ENCODE data around the gene FHL2. TPM values are rescaled to one million over a fixed set of nuclear protein-coding genes. Genes with fewer than 3 reads are reported as not detected.

The FHL2 gene
- polyA plus RNA-seq, 1 donor (not counting 4 experiments of a cell fraction or from before 2014, with no cell fraction given) = 132 TPM

DNA sequence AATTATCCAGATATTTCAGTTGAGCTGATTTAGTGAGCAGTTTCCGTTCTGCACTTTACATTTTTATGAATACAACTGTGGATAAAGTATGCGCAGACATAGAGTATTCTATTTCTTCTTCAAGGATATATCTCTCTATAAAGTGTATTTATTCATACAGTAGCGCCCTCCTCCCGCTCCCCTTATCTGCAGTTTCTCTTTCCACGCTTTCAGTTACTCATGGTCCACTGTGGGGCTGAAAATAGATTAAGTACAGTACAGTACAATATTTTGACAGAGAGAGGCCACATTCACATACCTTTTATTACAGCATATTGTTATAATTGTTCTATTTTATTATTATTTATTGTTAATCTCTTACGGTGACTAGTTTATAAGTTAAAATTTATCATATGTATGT, 19.7 kb upstream of the FHL2 start:
- no peak for DNase-seq (ENCODE audit: low read depth, low spot score)
- no peaks in the 10 kb centered on the region for H4K20me1 ChIP-seq (ENCODE audit: control insufficient read depth, extremely low read depth, insufficient read depth, low read length)
- no peaks in the 10 kb centered on the region for H3K79me2 ChIP-seq (ENCODE audit: control insufficient read depth, insufficient read depth, low read length)
- H3K4me2 ChIP-seq (ENCODE audit: control insufficient read depth, extremely low read depth, insufficient read depth, low read depth, low read length) = no peak overlapping the region
- H3K27ac ChIP-seq (ENCODE audit: control insufficient read depth, insufficient read depth, low read length) = no peak overlapping the region
- H3K9ac ChIP-seq (ENCODE audit: control insufficient read depth, extremely low read depth, insufficient read depth, low read length) = no peak overlapping the region
- no peak overlapping the region for H3K4me3 ChIP-seq (ENCODE audit: control insufficient read depth in 2 of 3, extremely low read depth in 1 of 3, insufficient read depth in 2 of 3, low read depth in 1 of 3, low read length in 3 of 3)
- TF ChIP-seq, protein P1, sequence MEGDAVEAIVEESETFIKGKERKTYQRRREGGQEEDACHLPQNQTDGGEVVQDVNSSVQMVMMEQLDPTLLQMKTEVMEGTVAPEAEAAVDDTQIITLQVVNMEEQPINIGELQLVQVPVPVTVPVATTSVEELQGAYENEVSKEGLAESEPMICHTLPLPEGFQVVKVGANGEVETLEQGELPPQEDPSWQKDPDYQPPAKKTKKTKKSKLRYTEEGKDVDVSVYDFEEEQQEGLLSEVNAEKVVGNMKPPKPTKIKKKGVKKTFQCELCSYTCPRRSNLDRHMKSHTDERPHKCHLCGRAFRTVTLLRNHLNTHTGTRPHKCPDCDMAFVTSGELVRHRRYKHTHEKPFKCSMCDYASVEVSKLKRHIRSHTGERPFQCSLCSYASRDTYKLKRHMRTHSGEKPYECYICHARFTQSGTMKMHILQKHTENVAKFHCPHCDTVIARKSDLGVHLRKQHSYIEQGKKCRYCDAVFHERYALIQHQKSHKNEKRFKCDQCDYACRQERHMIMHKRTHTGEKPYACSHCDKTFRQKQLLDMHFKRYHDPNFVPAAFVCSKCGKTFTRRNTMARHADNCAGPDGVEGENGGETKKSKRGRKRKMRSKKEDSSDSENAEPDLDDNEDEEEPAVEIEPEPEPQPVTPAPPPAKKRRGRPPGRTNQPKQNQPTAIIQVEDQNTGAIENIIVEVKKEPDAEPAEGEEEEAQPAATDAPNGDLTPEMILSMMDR (optimal IDR thresholded peaks at IDR 0.05 in 1 of 3, IDR thresholded peaks at IDR 0.05 in 1 of 3, conservative IDR thresholded peaks at IDR 0.05 in 1 of 3; ENCODE audit: extremely low read depth in 1 of 3, insufficient read depth in 2 of 3, low read length in 3 of 3) = no peak
- no peak for TF ChIP-seq EZH2 (IDR thresholded peaks at IDR 0.05; ENCODE audit: low read length)
- H3K27me3 ChIP-seq (ENCODE audit: control insufficient read depth, extremely low read depth, insufficient read depth, low read length) = no peaks in the 10 kb centered on the region
- H3K36me3 ChIP-seq (ENCODE audit: control insufficient read depth in 2 of 2, extremely low read depth in 1 of 2, insufficient read depth in 2 of 2, low read length in 2 of 2) = no peaks in the 10 kb centered on the region
- H3K9me3 ChIP-seq (ENCODE audit: control insufficient read depth, low read depth, low read length) = no peaks in the 10 kb centered on the region
- dilution Hi-C loops (cut with MboI; ENCODE audit: extremely low pct_ligation_motif_present, low sequenced_read_pairs) = no loop called here
- H3K4me1 ChIP-seq (ENCODE audit: control insufficient read depth, extremely low read depth, insufficient read depth, low read length) = peaks cover 3% of the 10 kb centered on the region
- no peak for FAIRE-seq
- H3K9me1 ChIP-seq (ENCODE audit: control insufficient read depth, extremely low read depth, insufficient read depth, low read length) = no peaks in the 10 kb centered on the region
- H2AFZ ChIP-seq (ENCODE audit: control insufficient read depth, low read length) = no peak overlapping the region

DNA sequence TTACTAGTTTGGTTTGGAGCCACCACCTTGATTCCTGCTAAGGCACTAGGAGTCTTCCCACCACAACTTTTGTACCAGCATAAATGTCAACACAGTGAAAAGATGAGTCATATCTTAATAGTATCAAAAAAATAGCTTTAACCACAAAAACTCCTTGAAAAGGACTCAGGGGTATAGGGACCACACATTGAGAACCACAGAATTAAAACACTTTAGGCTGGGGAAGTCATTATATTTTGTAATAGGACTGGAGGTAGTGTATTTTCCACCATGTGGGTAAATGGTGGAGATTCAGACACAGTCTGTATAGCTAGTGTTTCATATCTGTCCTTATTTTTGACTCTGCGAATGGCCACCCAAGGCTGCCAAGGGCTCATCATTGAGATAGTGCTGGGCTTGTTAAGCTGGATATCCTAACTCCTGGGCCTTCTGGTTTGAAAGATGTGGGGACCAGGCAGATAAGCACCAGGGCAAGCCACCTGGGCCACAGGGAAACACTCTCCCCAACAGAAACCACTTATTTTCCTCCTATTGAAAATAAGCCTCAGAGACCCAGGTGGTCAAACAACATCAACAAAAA, 19.1 kb upstream of the FHL2 start:
- Histone ChIP-seq H3K36me3 (ENCODE audit: control insufficient read depth in 2 of 2, extremely low read depth in 1 of 2, insufficient read depth in 2 of 2, low read length in 2 of 2) (no peaks in the 10 kb centered on the region), H3K4me2 (ENCODE audit: control insufficient read depth, extremely low read depth, insufficient read depth, low read depth, low read length) (no peak overlapping the region), H3K9me3 (ENCODE audit: control insufficient read depth, low read depth, low read length) (no peaks in the 10 kb centered on the region), H3K27me3 (ENCODE audit: control insufficient read depth, extremely low read depth, insufficient read depth, low read length) (no peaks in the 10 kb centered on the region), H3K4me3 (ENCODE audit: control insufficient read depth in 2 of 3, extremely low read depth in 1 of 3, insufficient read depth in 2 of 3, low read depth in 1 of 3, low read length in 3 of 3) (no peak overlapping the region), H2AFZ (ENCODE audit: control insufficient read depth, low read length) (no peak overlapping the region), H3K27ac (ENCODE audit: control insufficient read depth, insufficient read depth, low read length) (no peak overlapping the region), H3K4me1 (ENCODE audit: control insufficient read depth, extremely low read depth, insufficient read depth, low read length) (peaks cover 3% of the 10 kb centered on the region), H3K9ac (ENCODE audit: control insufficient read depth, extremely low read depth, insufficient read depth, low read length) (no peak overlapping the region), H3K79me2 (ENCODE audit: control insufficient read depth, insufficient read depth, low read length) (no peaks in the 10 kb centered on the region), H4K20me1 (ENCODE audit: control insufficient read depth, extremely low read depth, insufficient read depth, low read length) (no peaks in the 10 kb centered on the region), H3K9me1 (ENCODE audit: control insufficient read depth, extremely low read depth, insufficient read depth, low read length) (no peaks in the 10 kb centered on the region)
- dilution Hi-C loops (cut with MboI; ENCODE audit: extremely low pct_ligation_motif_present, low sequenced_read_pairs) = no loop called here
- TF ChIP-seq, protein P1 (optimal IDR thresholded peaks at IDR 0.05 in 1 of 3, IDR thresholded peaks at IDR 0.05 in 1 of 3, conservative IDR thresholded peaks at IDR 0.05 in 1 of 3; ENCODE audit: extremely low read depth in 1 of 3, insufficient read depth in 2 of 3, low read length in 3 of 3) = no peak
- TF ChIP-seq EZH2 (IDR thresholded peaks at IDR 0.05; ENCODE audit: low read length) = no peak
- DNase-seq (ENCODE audit: low read depth, low spot score) = no peak
- no peak for FAIRE-seq
